ENCODE measurements around the gene ST8SIA3.

Gene ST8SIA3

DNA sequence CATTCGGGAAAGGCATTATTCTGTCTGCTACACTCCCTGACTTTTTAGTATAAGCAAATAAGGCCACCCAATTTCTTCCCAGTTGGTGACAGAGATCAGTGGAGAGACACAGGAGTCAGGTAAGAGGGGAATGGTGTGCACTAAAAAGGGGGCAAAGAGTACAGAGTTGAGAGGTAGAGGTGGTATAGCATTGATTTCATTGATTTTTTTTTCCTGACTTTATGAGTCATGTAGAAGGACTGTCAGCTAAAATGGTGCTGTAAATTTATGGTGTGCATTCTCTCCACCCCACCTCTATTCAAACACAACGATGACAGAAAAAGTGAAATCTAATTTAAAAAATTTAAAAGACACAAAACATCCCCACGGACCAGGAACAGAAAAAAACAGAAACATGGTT lies 23.7 kb upstream of the ST8SIA3 start:
- no peak for DNase-seq (ENCODE audit: low read depth)
- TF ChIP-seq, protein P1, sequence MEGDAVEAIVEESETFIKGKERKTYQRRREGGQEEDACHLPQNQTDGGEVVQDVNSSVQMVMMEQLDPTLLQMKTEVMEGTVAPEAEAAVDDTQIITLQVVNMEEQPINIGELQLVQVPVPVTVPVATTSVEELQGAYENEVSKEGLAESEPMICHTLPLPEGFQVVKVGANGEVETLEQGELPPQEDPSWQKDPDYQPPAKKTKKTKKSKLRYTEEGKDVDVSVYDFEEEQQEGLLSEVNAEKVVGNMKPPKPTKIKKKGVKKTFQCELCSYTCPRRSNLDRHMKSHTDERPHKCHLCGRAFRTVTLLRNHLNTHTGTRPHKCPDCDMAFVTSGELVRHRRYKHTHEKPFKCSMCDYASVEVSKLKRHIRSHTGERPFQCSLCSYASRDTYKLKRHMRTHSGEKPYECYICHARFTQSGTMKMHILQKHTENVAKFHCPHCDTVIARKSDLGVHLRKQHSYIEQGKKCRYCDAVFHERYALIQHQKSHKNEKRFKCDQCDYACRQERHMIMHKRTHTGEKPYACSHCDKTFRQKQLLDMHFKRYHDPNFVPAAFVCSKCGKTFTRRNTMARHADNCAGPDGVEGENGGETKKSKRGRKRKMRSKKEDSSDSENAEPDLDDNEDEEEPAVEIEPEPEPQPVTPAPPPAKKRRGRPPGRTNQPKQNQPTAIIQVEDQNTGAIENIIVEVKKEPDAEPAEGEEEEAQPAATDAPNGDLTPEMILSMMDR (IDR thresholded peaks at IDR 0.05; ENCODE audit: insufficient read depth, low read depth, low read length, missing control alignments) = no peak
- H3K4me3 ChIP-seq (ENCODE audit: low read length) = no peak overlapping the region

DNA sequence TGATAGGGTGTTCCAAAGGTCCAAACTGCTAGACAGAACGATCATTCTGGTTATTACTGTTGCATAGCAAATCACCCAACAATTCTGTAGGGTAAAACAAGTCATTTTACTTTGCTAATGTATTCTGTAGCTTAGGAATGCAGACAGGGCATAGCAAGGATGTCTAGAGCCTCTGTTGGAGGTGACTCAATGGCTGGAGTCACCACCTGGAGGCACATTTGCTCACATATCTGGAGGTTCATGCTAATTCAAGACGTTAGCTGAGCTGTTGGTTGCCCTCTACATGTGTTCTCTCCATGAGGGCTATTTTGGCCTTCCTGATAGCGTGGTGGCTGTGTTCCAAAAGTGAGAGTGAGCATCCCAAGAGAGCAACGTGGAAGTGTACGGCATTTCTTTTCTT lies 22.5 kb upstream of the ST8SIA3 start:
- H3K4me3 ChIP-seq (ENCODE audit: low read length) = no peak overlapping the region
- TF ChIP-seq, protein P1 (IDR thresholded peaks at IDR 0.05; ENCODE audit: insufficient read depth, low read depth, low read length, missing control alignments) = no peak

DNA sequence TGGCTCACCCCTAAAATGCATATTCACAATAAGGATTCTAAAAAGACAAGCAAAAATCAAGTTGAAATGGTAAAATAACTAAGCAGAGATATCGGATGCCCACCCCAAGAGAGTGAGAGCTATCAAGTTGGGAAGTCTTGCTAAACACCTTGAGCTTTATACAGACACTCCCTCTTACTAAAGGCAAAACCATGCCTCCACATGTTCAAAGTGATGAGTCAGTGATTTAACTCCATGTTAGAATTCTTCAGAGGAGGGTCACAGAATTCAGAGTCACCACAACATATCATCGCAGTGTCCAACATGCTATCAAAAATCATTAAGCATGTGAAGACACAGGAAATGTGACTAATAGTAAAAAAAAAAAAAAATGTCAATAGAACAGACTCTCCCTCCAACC lies 20.6 kb upstream of the ST8SIA3 start:
- peak; percentile 78 for DNase-seq (ENCODE audit: low read depth)
- H3K4me3 ChIP-seq (ENCODE audit: low read length) = no peak overlapping the region
- TF ChIP-seq, protein P1 (IDR thresholded peaks at IDR 0.05; ENCODE audit: insufficient read depth, low read depth, low read length, missing control alignments) = no peak

More for the DNA sequence above, 22.5 kb upstream of the ST8SIA3 start:
- DNase-seq (ENCODE audit: low read depth) = peak; percentile 19

DNA sequence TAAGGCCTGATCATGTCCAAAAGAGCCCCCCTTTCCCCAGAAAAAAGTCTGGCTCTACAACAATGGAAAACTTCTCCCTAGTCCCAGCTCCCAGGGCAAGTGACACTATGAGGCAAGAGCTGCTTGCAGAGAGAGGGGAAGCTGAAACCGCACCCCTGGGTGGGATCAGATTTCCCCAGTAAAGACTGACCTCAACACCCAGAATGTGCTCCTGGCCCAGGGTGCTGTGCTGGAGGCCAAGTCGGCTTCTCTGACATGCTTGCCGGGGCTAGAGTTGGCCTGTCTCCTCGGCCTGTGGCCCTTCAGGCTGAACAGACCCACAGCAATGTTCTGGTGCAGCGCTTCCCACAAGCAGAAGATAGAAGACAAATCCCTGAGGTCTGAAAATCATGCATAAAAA lies 18.4 kb upstream of the ST8SIA3 start:
- H3K4me3 ChIP-seq (ENCODE audit: low read length) = no peak overlapping the region
- DNase-seq (ENCODE audit: low read depth) = no peak
- TF ChIP-seq, protein P1 (IDR thresholded peaks at IDR 0.05; ENCODE audit: insufficient read depth, low read depth, low read length, missing control alignments) = no peak

DNA sequence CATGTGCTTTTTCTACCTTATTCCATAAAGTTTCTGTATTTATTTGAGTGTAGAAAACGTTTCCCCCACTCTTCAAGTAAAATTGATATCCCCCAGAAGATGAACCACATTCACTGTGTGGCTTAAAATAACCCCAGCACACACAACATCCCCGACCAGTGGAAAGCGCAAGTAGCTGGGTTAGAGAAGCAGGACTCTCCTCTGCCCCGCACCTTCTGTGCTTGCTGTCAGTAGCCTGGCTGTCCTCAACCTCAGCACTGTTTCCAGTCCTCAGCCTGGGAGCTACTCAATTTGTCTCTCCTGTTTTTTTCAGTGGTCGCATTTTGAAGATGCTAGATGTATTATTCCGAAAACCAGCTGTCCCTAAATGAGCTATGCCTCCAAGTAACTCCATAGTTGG lies 18.0 kb upstream of the ST8SIA3 start:
- TF ChIP-seq, protein P1 (IDR thresholded peaks at IDR 0.05; ENCODE audit: insufficient read depth, low read depth, low read length, missing control alignments) = no peak
- DNase-seq (ENCODE audit: low read depth) = no peak
- H3K4me3 ChIP-seq (ENCODE audit: low read length) = no peak overlapping the region

DNA sequence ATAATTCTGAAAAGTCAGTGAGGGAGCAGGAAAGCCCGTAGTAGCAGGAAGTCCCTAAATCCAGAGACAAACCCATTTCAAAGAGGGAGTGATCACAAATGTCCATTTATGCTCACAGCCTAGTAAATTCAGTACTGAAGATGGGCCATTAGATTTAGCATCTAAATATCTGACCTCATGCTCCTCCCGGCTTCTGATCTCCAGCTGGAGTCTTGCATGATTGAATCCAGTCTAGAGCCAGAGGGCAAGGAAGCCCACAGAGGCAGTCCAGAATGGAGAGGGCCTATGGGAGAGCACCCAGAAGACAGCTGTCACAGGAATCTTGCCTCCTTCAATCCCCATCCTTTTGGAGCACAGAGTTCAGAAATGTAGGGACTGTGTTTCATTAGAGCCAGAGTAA lies 16.0 kb upstream of the ST8SIA3 start:
- no peak overlapping the region for H3K4me3 ChIP-seq (ENCODE audit: low read length)
- TF ChIP-seq, protein P1 (IDR thresholded peaks at IDR 0.05; ENCODE audit: insufficient read depth, low read depth, low read length, missing control alignments) = no peak
- no peak for DNase-seq (ENCODE audit: low read depth)

DNA sequence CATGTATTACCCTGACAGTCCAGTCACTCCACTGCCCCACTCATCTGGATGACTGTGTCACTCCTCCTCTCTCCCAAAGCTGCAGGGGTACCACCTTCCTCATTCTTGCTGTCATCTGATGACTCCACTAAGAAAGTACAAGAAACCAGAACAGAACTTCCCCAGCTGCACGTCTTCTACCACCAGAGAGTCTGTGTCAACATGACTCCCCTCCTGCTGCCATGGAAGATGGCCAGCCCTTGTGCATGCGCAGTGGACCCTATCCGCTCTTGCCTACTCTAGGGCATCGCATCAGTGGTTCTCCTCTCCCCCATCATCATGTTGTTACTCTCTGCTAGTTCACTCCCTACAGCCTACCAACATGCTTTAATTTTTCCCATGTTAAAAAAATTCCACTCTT lies 14.5 kb upstream of the ST8SIA3 start:
- DNase-seq (ENCODE audit: low read depth) = no peak
- no peak overlapping the region for H3K4me3 ChIP-seq (ENCODE audit: low read length)
- TF ChIP-seq, protein P1 (IDR thresholded peaks at IDR 0.05; ENCODE audit: insufficient read depth, low read depth, low read length, missing control alignments) = no peak

Data from epithelial cell of esophagus (primary cell).